Fibroblast of pulmonary artery (primary cell): Measurements from ENCODE around the gene THUMPD2.

ENCODE experiments used
- DNase-seq: peaks from one replicate; pipeline ENCODE4 v3.0.0-alpha.2; 2010; ENCODE audit warnings: low read depth
- H3K4me3 ChIP-seq: replicated peaks from 2 replicates; pipeline ENCODE4 v1.5.1; 2011; ENCODE audit warnings: low read depth, mild to moderate bottlenecking, control low read depth, low read length, moderate library complexity
- CTCF ChIP-seq: IDR thresholded peaks from 2 replicates; pipeline ENCODE4 v1.5.1; 2011; ENCODE audit warnings: mild to moderate bottlenecking, control low read depth, low read length, inconsistent platforms; ENCODE audit errors: missing control alignments

THUMPD2 gene

DNA sequence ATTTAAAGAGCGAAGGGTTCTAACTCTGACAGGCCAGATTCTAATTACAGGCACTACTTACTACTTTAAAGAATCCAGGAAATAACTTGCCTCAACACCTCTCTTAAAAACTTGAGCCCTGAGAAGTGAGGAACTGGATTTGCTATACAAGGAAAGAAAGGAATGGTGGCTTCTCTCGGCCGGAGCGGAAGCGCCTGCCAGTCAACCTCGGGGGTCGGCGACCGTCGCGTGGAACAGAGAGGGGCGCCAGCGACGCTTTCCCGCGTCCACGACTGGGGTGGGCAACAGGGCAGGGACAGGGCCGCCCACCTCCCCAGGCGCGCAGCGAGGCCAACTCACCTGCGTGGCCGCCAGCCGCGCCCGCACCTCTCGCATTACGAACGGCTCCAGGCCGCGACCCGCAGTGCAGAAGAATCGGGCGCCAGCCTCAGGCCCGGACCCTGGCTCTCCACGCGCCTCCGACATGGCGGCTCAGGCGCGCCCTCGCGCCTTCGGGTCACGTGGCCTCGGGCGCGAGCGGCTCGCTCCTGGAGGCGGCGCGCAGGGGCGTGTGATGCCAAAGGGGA is at the start of gene THUMPD2:
Gene THUMPD2, minus strand, starts transcription at position 484 of the 566 bp plus-strand sequence. Its CDS starts 19 bp downstream, at position 465.
- peak; percentile 74 for DNase-seq
- no peak for TF ChIP-seq CTCF

GRCh38 chr2:39821871-39822270 is 42.8 kb upstream of the THUMPD2 start:
- DNase-seq: no peak
- no peak for TF ChIP-seq CTCF
- H3K4me3 ChIP-seq: no peak overlapping the region

More for the DNA sequence above, at the start of gene THUMPD2:
- peak within 1 kb of the TSS; percentile 59 for H3K4me3 ChIP-seq

GRCh38 chr2:39816845-39817244 is 37.8 kb upstream of the THUMPD2 start:
- no peak overlapping the region for H3K4me3 ChIP-seq
- no peak for TF ChIP-seq CTCF
- no peak for DNase-seq

DNA sequence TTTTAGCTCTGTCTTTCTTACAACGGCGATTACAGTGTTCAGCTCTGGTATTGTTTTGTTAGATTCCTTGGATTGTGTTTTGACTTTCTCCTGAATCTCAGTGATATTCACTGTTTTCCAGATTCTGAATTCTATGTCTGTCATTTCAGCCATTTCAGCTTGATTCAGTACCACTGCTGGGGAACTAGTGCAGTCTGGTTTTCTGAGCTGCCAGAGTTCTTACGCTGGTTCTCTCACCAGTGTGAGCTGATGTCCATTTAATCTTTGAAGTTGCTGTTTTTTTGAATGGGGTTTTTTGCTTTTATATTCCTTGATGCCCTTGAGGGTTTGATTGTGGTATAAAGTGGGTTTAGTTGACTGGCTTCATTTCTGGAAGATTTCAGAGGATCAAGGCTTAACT is 37.4 kb upstream of the THUMPD2 start:
- no peak overlapping the region for H3K4me3 ChIP-seq
- TF ChIP-seq CTCF: no peak
- no peak for DNase-seq

GRCh38 chr2:39805936-39806608 is 27.0 kb upstream of the THUMPD2 start:
- DNase-seq: peak; percentile 51
- no peak for TF ChIP-seq CTCF
- H3K4me3 ChIP-seq: no peak overlapping the region

DNA sequence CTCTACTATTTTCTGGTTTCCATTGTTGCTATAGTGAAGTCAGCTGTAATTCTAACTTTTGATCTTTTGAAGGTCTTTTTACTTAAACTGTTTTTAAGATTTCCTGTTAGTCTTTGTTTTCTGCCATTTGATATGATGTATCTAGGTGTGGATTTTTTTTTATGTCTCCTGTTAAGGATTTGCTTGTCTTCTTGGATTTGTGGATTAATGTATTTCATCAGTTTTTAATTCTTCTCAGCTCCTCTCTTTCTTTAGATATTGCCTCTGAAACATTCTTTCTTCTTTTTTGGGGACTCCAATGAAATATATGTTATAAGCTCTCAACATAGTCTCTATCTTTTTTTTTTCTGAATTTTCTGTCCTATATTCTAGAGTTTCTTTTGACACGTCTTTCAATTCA is 24.8 kb upstream of the THUMPD2 start:
- no peak for DNase-seq
- no peak overlapping the region for H3K4me3 ChIP-seq
- TF ChIP-seq CTCF: no peak

- no peak overlapping the region for H3K4me3 ChIP-seq
- TF ChIP-seq CTCF: no peak
- no peak for DNase-seq
These were observed 21.7 kb upstream of the THUMPD2 start for GRCh38 chr2:39800752-39801151.
